ENCODE data around the gene RSBN1L. TPM values are rescaled to one million over a fixed set of nuclear protein-coding genes. Genes with fewer than 3 reads are reported as not detected.
"Not testable (repeated sequence)": the region's sequence is repeated elsewhere in the genome, so short reads cannot be mapped to it uniquely, and the experiment has no call there.

RSBN1L gene
- total RNA-seq, 4 donors from 2014 or later = 18.7 to 40.8 (median 25.9) TPM

DNA sequence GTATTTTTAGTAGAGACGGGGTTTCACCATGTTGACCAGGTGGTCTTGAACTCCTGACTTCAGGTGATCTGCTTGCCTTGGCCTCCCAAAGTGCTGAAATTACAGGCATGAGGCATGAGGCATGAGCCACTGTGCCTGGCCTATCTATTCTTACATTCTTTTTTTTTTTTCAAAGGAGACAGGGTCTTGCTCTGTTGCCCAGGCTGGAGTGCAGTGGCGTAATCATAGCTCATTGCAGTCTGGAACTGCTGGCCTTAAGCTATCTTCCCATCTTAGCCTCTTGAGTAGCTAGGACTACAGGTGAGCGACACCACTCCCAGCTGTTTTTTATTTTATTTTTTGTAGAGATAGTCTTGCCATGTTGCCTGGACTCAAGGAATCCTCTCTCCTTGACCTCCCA, 20.5 kb downstream of the RSBN1L start:
- H3K9me3 ChIP-seq = no peaks in the 10 kb centered on the region
- H3K27ac ChIP-seq = no peak overlapping the region
- no peaks in the 10 kb centered on the region for H3K36me3 ChIP-seq
- TF ChIP-seq, protein P1, sequence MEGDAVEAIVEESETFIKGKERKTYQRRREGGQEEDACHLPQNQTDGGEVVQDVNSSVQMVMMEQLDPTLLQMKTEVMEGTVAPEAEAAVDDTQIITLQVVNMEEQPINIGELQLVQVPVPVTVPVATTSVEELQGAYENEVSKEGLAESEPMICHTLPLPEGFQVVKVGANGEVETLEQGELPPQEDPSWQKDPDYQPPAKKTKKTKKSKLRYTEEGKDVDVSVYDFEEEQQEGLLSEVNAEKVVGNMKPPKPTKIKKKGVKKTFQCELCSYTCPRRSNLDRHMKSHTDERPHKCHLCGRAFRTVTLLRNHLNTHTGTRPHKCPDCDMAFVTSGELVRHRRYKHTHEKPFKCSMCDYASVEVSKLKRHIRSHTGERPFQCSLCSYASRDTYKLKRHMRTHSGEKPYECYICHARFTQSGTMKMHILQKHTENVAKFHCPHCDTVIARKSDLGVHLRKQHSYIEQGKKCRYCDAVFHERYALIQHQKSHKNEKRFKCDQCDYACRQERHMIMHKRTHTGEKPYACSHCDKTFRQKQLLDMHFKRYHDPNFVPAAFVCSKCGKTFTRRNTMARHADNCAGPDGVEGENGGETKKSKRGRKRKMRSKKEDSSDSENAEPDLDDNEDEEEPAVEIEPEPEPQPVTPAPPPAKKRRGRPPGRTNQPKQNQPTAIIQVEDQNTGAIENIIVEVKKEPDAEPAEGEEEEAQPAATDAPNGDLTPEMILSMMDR (IDR thresholded peaks at IDR 0.05) = no peak
- TF ChIP-seq POLR2A (IDR thresholded peaks at IDR 0.05) = no peak
- H3K4me1 ChIP-seq = peaks cover 0 to 82% (median 3%) of the 10 kb centered on the region in 3 donors
- no peak overlapping the region for H3K4me3 ChIP-seq
- WGBS, 2 donors (ENCODE audit: low coverage in 1 of 2) = 97 to 100% methylated on average over 1 to 3 of the region's 3 CpGs
- no peak for ATAC-seq
- no peaks in the 10 kb centered on the region for H3K27me3 ChIP-seq

DNA sequence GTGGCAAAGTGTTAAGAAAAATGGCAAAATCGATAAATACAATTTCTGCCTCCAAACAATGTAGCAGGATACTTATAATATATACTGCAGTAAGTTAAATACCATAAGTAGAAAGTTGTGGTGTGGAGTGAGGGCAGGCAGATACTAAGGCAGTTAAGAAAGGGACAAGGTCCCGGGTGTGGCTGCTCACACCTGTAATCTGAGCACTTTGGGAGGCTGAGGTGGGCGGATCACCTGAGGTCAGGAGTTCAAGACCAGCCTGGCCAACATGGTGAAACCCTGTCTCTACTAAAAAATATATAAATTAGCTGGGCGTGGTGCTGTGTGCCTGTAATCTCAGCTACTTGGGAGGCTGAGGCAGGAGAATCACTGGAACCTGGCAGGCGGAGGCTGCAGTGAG, 21.3 kb downstream of the RSBN1L start:
- not testable (repeated sequence) for H3K36me3 ChIP-seq, ATAC-seq, H3K27me3 ChIP-seq, H3K9me3 ChIP-seq, H3K4me3 ChIP-seq, H3K27ac ChIP-seq
- WGBS, 2 donors (ENCODE audit: low coverage in 1 of 2) = 97% methylated on average over 5 of the region's 5 CpGs
- peaks cover 0 to 85% (median 8%) of the 10 kb centered on the region in 3 donors for H3K4me1 ChIP-seq

DNA sequence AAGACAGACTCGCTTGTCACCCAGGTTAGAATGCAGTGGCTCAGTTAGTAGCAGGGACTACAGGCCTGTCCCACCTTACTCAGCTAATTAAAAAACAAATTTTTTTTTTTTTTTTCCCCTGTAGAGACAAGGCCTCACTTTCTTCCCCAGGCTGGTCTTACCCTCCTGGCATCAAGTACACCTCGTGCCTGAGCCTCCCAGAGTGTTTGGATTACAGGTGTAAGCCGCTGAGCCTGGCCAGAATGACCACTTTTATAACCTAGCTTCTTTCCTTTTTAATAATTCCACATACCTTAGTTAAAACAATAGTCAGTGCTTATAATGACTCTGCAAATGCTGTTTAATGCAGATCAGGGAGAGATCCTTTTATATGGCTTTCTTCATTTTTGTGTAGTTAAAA, 31.3 kb downstream of the RSBN1L start:
- Histone ChIP-seq H3K27me3 (no peaks in the 10 kb centered on the region), H3K4me1 (peaks cover 6 to 62% (median 11%) of the 10 kb centered on the region in 3 donors), H3K4me3 (no peak overlapping the region), H3K9me3 (no peaks in the 10 kb centered on the region), H3K36me3 (no peaks in the 10 kb centered on the region), H3K27ac (peak overlapping the region; percentile 1 to 69 (median 18))
- ATAC-seq = no peak
- TF ChIP-seq, protein P1 (IDR thresholded peaks at IDR 0.05) = no peak
- TF ChIP-seq POLR2AphosphoS5 (IDR thresholded peaks at IDR 0.05) = no peak
- no peak for TF ChIP-seq POLR2A (IDR thresholded peaks at IDR 0.05)
- no peak for TF ChIP-seq EP300 (IDR thresholded peaks at IDR 0.05)
- 84 to 89% methylated on average over 3 of the region's 3 CpGs for WGBS, 2 donors (ENCODE audit: low coverage in 1 of 2)

DNA sequence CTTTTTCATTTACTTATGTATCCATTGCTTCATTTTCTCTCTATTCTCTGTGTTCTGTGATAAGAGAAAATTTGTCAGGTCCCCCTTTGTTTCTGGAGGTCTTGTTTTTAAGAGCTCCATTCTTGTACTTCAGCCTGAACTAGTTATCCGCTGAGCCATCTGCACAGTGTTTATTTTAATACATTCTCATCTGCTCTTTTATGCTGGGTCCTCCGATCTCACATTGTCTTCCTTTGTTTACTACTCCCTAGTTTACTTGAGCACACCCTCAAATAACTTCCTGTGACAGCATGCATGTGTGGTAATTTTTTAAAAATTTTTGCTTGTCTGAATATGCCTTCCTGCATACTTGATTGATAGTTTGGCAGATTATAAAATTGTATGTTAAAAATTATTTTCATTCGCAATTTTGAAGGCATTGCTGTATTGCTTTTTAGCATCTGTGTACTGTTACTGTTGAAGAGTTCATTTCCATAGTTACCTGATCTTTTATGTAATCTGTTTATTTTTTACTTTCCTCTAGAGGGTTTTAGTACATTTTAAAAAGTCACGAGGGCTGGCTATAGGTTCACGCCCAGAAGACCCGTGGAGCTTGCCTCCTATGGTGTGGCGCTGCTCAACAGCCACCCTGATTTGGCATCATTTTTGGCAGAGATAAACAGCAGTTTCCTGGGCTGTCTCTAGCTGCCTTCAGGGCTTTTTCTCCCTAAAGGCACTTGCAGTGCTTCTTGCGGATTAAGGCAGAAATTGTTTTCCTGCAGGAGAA, 31.9 kb downstream of the RSBN1L start:
- no peak for TF ChIP-seq EP300 (IDR thresholded peaks at IDR 0.05)
- TF ChIP-seq POLR2A (IDR thresholded peaks at IDR 0.05) = no peak
- TF ChIP-seq POLR2AphosphoS5 (IDR thresholded peaks at IDR 0.05) = no peak
- TF ChIP-seq, protein P1 (IDR thresholded peaks at IDR 0.05) = no peak
- H3K27ac ChIP-seq = peak overlapping the region; percentile 1 to 69 (median 22)
- no peak for ATAC-seq
- H3K27me3 ChIP-seq = no peaks in the 10 kb centered on the region
- H3K4me3 ChIP-seq = peak overlapping the region in 1 of 2 donors; percentile 8
- WGBS, 2 donors (ENCODE audit: low coverage in 1 of 2) = 8 to 17% methylated on average over 7 to 8 of the region's 8 CpGs
- H3K9me3 ChIP-seq = no peaks in the 10 kb centered on the region
- no peaks in the 10 kb centered on the region for H3K36me3 ChIP-seq
- peaks cover 6 to 62% (median 11%) of the 10 kb centered on the region in 3 donors for H3K4me1 ChIP-seq

DNA sequence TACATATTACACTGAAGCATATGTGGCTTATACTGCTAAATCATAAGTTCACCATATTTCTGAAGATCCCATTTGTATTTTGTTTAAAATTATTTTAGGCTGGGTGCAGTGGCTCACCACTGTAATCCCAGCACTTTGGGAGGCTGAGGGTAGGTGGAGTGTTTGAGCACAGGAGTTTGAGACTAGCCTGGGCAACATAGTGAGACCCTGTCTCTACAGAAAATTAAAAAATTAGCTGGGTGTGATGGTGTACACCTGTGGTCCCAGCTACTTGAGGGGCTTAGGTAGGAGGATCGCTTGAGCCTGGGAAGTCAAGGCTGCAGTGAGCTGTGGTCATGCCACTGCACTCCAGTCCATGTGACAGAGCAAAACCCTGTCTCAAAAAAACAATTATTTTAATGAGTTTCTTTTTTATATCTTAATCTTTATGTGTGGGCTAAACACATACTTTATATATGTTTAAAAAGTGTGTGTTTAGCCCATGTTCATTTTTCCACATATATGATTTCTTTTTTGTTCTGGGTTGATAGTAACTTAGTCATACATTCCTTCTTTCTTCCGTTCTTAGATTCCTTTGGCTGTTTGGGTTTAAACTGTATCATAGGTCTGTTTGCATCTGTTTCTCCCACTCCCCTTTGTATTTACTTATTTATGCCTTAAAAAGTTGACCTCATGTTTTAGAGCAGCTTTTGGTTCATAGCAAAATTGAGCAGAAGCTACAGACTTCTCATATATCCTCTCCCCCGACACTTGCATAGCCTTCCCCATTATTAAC, 33.5 kb downstream of the RSBN1L start:
- TF ChIP-seq POLR2A (IDR thresholded peaks at IDR 0.05) (no peak), EP300 (IDR thresholded peaks at IDR 0.05) (no peak), POLR2AphosphoS5 (IDR thresholded peaks at IDR 0.05) (no peak)
- TF ChIP-seq, protein P1 (IDR thresholded peaks at IDR 0.05) = no peak
- Histone ChIP-seq H3K9me3 (no peaks in the 10 kb centered on the region), H3K27ac (peak overlapping the region in 1 of 4 donors; percentile 69), H3K36me3 (no peaks in the 10 kb centered on the region), H3K4me3 (no peak overlapping the region), H3K4me1 (peaks cover 6 to 75% (median 11%) of the 10 kb centered on the region in 3 donors), H3K27me3 (no peaks in the 10 kb centered on the region)
- 63 to 73% methylated on average over 2 to 3 of the region's 3 CpGs for WGBS, 2 donors (ENCODE audit: low coverage in 1 of 2)
- ATAC-seq = no peak

All from gastroesophageal sphincter (tissue), 4 donors.